HepG2 (cell line): ENCODE measurements around the gene ZCCHC9. TPM values are rescaled to one million over a fixed set of nuclear protein-coding genes. Genes with fewer than 3 reads are reported as not detected.

Experiments
- ATAC-seq: fragments of 200-7000 bp; cut with Tn5 transposase; 3 replicates; pipeline ENCODE4 v1.9.1; 2020; ENCODE audit warnings: mild to moderate bottlenecking, moderate library complexity
- BruUV-seq: library from RNA; stranded (reverse); fragments of 400-500 nt; replicated peaks from 2 replicates; lab custom pipeline; 2021; lab: Mats Ljungman, UMichigan
- CTCF ChIA-PET: fragments of 300-600 bp; formaldehyde crosslinking; extraction: SDS; loops from one replicate; lab custom pipeline; 2021; ENCODE audit warnings: low total read pairs, inconsistent platforms, low intra/inter-chr PET ratio; lab: Yijun Ruan, JAX
- POLR2A ChIA-PET: fragments of 350-600 bp; sonication (Branson Sonifier 250); formaldehyde crosslinking; loops from one replicate; lab custom pipeline; 2020; ENCODE audit warnings: antibody characterized with exemption, inconsistent platforms; lab: Yijun Ruan, JAX
- DNase-seq: peaks from one replicate; pipeline ENCODE4 v3.0.0-alpha.2; 2015; ENCODE audit warnings: low spot score
- FAIRE-seq: peaks from 3 replicates; lab custom pipeline; 2011; peaks lifted over from hg19 to GRCh38; lab: Jason Lieb, UNC
- H2AFZ ChIP-seq: one replicate; pipeline ENCODE4 v1.6.1; 2011; ENCODE audit warnings: low read length, inconsistent platforms
- H3K27ac ChIP-seq: fragments of 300-600 bp; 3 replicates; pipeline ENCODE4 v1.8.0; 2011; ENCODE audit warnings: mixed run types, mild to moderate bottlenecking, mixed read lengths, low read length, inconsistent platforms; ENCODE audit not compliant: insufficient read depth; ENCODE audit errors: extremely low read length
- H3K27me3 ChIP-seq, 2 experiments: fragments of 200-600 bp in 1 of 2; 2 replicates in 1 of 2; 3 replicates in 1 of 2; pipeline versions ENCODE4 v1.6.0 to v1.8.0; 2011; ENCODE audit warnings: low read length in 2 of 2, mild to moderate bottlenecking in 2 of 2, moderate library complexity in 2 of 2, inconsistent platforms in 1 of 2; ENCODE audit not compliant: insufficient read depth in 2 of 2, control insufficient read depth in 1 of 2
- H3K36me3 ChIP-seq, 2 experiments: fragments of 200-600 bp in 1 of 2; replicated peaks in 1 of 2; 2 replicates in 1 of 2; 3 replicates in 1 of 2; pipeline versions ENCODE4 v1.5.1 to v1.8.0; 2011; ENCODE audit warnings: low read length in 2 of 2, inconsistent platforms in 1 of 2; ENCODE audit not compliant: insufficient read depth in 2 of 2, control insufficient read depth in 1 of 2
- H3K4me1 ChIP-seq: 2 replicates; pipeline ENCODE4 v1.5.1; 2012; ENCODE audit warnings: low read length, inconsistent platforms; ENCODE audit not compliant: insufficient read depth
- H3K4me2 ChIP-seq: 2 replicates; pipeline ENCODE4 v1.6.0; 2011; ENCODE audit warnings: low read depth, low read length, inconsistent platforms
- H3K4me3 ChIP-seq, 3 experiments: fragments of 200-600 bp in 1 of 3; sonication (generic), shearing (Covaris generic) in 1 of 3; replicated peaks in 1 of 3; 2 replicates each; pipeline ENCODE4 v1.5.1; 2011 to 2016; ENCODE audit warnings: low read length in 3 of 3, inconsistent platforms in 2 of 3, low read depth in 2 of 3, mild to moderate bottlenecking in 2 of 3, control low read depth in 1 of 3, mixed read lengths in 1 of 3; ENCODE audit not compliant: insufficient read depth in 1 of 3
- H3K79me2 ChIP-seq: one replicate; pipeline ENCODE4 v1.6.1; 2011; ENCODE audit warnings: low read length, inconsistent platforms; ENCODE audit not compliant: insufficient read depth
- H3K9ac ChIP-seq: 2 replicates; pipeline ENCODE4 v1.6.0; 2011; ENCODE audit warnings: mild to moderate bottlenecking, low read depth, low read length, inconsistent platforms; ENCODE audit not compliant: insufficient read depth
- H3K9me3 ChIP-seq: 2 replicates; pipeline ENCODE4 v1.5.1; 2012; ENCODE audit warnings: mild to moderate bottlenecking, low read length
- H4K20me1 ChIP-seq: 2 replicates; pipeline ENCODE4 v1.6.0; 2011; ENCODE audit warnings: inconsistent platforms, mild to moderate bottlenecking, low read length, moderate library complexity; ENCODE audit not compliant: insufficient read depth
- CC2D1A ChIP-seq: sonication (generic); formaldehyde crosslinking; IDR thresholded peaks from 2 replicates; pipeline ENCODE4 v1.8.1; 2023; ENCODE audit warnings: mild to moderate bottlenecking, missing genetic modification reagents
- FIP1L1 ChIP-seq: fragments of 200-400 bp; formaldehyde crosslinking; IDR thresholded peaks from 2 replicates; pipeline ENCODE4 v1.6.1; 2018; ENCODE audit warnings: low read depth, mild to moderate bottlenecking, low read length, moderate library complexity, borderline replicate concordance; ENCODE audit not compliant: insufficient read depth
- RAD21 ChIP-seq: fragments of 450-650 bp; formaldehyde crosslinking; IDR thresholded peaks from 2 replicates; pipeline ENCODE4 v1.5.0; 2020; ENCODE audit warnings: mild to moderate bottlenecking
- ZSCAN25 ChIP-seq: sonication (generic); formaldehyde crosslinking; IDR thresholded peaks from 2 replicates; pipeline ENCODE4 v1.8.0; 2022; ENCODE audit warnings: mild to moderate bottlenecking, missing genetic modification reagents
- in situ Hi-C: cut with HindIII; loops from 2 replicates; pipeline ENCODE4 v1.10.0; 2017; ENCODE audit warnings: low pct_unique_long_range_greater_than_20kb; ENCODE audit not compliant: extremely low pct_ligation_motif_present
- intact Hi-C: fragments of 100-400 bp; cut with micrococcal nuclease; formaldehyde crosslinking; loops from one replicate; pipeline ENCODE4 v1.10.0; 2022; ENCODE audit not compliant: unreplicated experiment
- polyA plus RNA-seq, 8 experiments: library from polyadenylated mRNA; depleted of rRNA in 3 of 8; stranded (reverse) in 7 of 8; unstranded in 1 of 8; fragments of >200 nt; fragmentation: Illumina TruSeq in 4 of 8; extraction: Trizol in 4 of 8; gene quantifications; 2 replicates each; pipeline versions ENCODE4 v1.2.1 to v1.2.3, GENCODE V29; 2011 to 2016; ENCODE audit warnings: low read depth in 4 of 8, missing spikeins in 1 of 8, mixed read lengths in 1 of 8; ENCODE audit not compliant: insufficient read depth in 1 of 8
- total RNA-seq, 5 experiments: library from RNA; depleted of rRNA; stranded (reverse); fragments of >200 nt; fragmentation: Illumina TruSeq; extraction: Trizol; gene quantifications; 2 replicates each; pipeline ENCODE4 v1.2.3, GENCODE V29; 2016; ENCODE audit warnings: low read depth in 1 of 5
- TF ChIP-seq, protein P1 (sequence below): sonication (generic); formaldehyde crosslinking; IDR thresholded peaks from 2 replicates; pipeline ENCODE4 v1.8.1; 2022; ENCODE audit warnings: low read depth, mild to moderate bottlenecking, missing genetic modification reagents
- TF ChIP-seq, protein P2 (sequence below): sonication (generic); formaldehyde crosslinking; IDR thresholded peaks from 2 replicates; pipeline ENCODE4 v1.4.0; 2020; ENCODE audit warnings: mild to moderate bottlenecking, missing genetic modification reagents

Gene ZCCHC9
- total and polyA plus RNA-seq, 2 of the 13 experiments (the other 11 are each of a cell fraction or from before 2014, with no cell fraction given), result 28.7 to 52.5 TPM

DNA sequence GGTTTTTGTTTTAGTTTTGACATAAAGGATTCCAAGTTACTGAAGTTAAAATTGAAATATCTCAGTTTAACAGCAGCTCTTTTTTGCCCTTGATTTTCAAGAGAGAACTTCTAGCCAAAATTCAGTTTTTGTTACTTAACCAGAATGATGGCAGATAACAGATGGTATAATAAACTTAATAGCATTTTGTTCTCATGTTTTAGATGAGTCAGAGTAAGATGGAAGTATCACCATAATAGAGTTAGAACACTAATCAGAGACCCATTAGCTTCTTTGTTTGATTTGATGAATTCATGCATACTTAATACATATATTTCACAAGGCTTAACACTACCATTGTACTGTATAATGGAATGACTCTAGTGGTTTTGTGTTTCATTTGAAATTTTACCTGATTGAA lies 11.9 kb downstream of the ZCCHC9 start:
- H3K79me2 ChIP-seq, result no peaks in the 10 kb centered on the region
- ChIA-PET POLR2A (no interaction called here), CTCF (no interaction called here)
- H3K4me1 ChIP-seq, result peaks cover 19% of the 10 kb centered on the region
- H2AFZ ChIP-seq, result no peak overlapping the region
- no TSS peak for BruUV-seq
- ATAC-seq (no peak), FAIRE-seq (no peak), DNase-seq (no peak)
- no peak overlapping the region for H3K4me2 ChIP-seq
- no peak overlapping the region for H3K4me3 ChIP-seq
- intact Hi-C loops (no loop called here), in situ Hi-C loops (no loop called here)
- no peaks in the 10 kb centered on the region; a peak in 1 of 5 replicates for H3K27me3 ChIP-seq
- H4K20me1 ChIP-seq, result no peaks in the 10 kb centered on the region
- no peak overlapping the region for H3K27ac ChIP-seq
- TF ChIP-seq, protein P1, sequence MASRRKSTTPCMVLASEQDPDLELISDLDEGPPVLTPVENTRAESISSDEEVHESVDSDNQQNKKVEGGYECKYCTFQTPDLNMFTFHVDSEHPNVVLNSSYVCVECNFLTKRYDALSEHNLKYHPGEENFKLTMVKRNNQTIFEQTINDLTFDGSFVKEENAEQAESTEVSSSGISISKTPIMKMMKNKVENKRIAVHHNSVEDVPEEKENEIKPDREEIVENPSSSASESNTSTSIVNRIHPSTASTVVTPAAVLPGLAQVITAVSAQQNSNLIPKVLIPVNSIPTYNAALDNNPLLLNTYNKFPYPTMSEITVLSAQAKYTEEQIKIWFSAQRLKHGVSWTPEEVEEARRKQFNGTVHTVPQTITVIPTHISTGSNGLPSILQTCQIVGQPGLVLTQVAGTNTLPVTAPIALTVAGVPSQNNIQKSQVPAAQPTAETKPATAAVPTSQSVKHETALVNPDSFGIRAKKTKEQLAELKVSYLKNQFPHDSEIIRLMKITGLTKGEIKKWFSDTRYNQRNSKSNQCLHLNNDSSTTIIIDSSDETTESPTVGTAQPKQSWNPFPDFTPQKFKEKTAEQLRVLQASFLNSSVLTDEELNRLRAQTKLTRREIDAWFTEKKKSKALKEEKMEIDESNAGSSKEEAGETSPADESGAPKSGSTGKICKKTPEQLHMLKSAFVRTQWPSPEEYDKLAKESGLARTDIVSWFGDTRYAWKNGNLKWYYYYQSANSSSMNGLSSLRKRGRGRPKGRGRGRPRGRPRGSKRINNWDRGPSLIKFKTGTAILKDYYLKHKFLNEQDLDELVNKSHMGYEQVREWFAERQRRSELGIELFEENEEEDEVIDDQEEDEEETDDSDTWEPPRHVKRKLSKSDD (CRISPR knock-in tag), result no peak
- TF ChIP-seq FIP1L1 (no peak), ZSCAN25 (CRISPR knock-in tag) (no peak), RAD21 (CRISPR knock-in tag) (no peak), CC2D1A (CRISPR knock-in tag) (no peak)
- TF ChIP-seq, protein P2, sequence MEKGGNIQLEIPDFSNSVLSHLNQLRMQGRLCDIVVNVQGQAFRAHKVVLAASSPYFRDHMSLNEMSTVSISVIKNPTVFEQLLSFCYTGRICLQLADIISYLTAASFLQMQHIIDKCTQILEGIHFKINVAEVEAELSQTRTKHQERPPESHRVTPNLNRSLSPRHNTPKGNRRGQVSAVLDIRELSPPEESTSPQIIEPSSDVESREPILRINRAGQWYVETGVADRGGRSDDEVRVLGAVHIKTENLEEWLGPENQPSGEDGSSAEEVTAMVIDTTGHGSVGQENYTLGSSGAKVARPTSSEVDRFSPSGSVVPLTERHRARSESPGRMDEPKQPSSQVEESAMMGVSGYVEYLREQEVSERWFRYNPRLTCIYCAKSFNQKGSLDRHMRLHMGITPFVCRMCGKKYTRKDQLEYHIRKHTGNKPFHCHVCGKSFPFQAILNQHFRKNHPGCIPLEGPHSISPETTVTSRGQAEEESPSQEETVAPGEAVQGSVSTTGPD (CRISPR knock-in tag), result no peak
- no peaks in the 10 kb centered on the region for H3K9me3 ChIP-seq
- H3K36me3 ChIP-seq, result peaks cover 0 to 21% of the 10 kb centered on the region in 2 experiments; a peak in 3 of 5 replicates
- H3K9ac ChIP-seq, result no peak overlapping the region
